GM03348 (cell line): ENCODE data around the gene MTHFD1L.
"Not testable (repeated sequence)": the region's sequence is repeated elsewhere in the genome, so short reads cannot be mapped to it uniquely, and the experiment has no call there.

Experiments used
- DNase-seq: peaks from one replicate; pipeline ENCODE4 v3.0.0; 2012; ENCODE audit warnings: low spot score

MTHFD1L gene

DNA sequence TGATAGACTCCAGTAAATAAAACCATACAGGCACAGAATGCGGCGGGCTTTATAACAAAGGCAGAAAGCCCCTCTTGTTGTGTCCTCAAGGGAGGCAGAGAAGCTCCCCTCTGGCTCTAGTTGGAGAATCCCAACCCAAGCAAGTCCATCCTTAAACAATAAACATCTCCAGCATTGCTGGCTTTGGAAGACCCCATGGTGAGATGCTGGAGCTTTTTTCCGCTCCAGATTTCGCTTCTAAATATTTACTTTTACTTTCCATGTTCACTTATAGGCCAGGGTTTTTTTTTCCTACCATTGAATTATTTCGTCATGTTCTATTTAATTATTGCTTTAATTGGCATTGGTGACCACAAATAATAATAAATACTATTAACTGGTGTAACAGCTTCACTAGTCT lies 176.2 kb downstream of the MTHFD1L start:
- DNase-seq: no peak

GRCh38 chr6:151042911-151043330 lies 177.4 kb downstream of the MTHFD1L start:
- DNase-seq: not testable (repeated sequence)

DNA sequence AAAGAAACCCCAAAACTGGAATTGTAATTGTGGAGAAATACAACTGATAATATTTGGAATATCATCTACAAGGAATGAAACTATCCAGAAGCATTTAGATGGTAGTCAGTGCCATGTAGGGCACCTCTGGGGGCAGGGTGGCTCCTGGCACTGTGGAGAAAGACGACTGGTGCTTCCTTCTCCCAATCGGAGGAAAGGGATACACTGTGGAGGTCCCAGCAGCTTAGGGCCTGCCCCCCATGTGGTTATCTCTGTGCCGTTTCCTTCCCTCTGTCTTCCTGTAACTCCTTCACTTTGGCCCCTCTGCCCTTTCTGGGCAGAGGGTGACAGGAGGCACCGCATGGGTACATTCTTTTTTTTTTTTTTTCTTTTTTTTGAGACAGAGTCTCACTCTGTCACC lies 178.4 kb downstream of the MTHFD1L start:
- DNase-seq: no peak

- no peak for DNase-seq
Observed at GRCh38 chr6:151044465-151045441, 179.3 kb downstream of the MTHFD1L start.

GRCh38 chr6:151045511-151046222 lies 180.2 kb downstream of the MTHFD1L start:
- peak; percentile 36 for DNase-seq

GRCh38 chr6:151051164-151051563 lies 185.7 kb downstream of the MTHFD1L start:
- no peak for DNase-seq

GRCh38 chr6:151052021-151052646 lies 186.6 kb downstream of the MTHFD1L start:
- DNase-seq: no peak

GRCh38 chr6:151054306-151054705 lies 188.8 kb downstream of the MTHFD1L start:
- no peak for DNase-seq

DNA sequence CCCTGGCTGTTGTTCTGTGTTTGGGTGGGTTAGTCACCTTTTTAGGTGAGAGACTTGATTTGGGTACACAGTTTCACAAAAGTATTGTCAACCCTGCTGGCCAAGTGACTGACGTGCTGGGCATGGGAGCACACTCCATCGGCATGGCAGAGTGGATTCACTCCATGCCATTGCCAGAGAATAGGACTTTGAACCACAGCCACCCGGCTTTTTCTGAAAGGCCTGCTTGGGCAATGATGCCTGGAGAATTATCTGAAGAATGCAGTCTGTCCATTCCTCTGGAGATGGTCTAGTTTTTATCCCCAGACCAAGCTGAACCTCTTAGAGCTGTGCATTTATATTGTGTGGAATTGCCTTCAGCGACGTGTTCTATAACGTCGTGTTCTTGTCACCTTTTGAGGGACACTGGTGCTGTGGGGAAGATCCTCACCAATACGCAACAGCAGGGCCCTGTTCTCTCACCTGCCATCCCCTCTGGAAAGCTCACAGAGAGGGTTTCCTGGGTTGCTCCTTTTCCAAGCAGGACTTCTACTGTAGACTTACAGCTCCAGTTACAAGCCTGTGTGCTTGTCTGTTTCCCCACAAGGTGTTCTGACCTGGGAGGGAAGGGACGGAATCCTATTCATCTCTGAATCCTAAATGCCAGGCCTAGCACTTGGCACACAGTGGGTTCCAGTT lies 190.9 kb downstream of the MTHFD1L start:
- no peak for DNase-seq

DNA sequence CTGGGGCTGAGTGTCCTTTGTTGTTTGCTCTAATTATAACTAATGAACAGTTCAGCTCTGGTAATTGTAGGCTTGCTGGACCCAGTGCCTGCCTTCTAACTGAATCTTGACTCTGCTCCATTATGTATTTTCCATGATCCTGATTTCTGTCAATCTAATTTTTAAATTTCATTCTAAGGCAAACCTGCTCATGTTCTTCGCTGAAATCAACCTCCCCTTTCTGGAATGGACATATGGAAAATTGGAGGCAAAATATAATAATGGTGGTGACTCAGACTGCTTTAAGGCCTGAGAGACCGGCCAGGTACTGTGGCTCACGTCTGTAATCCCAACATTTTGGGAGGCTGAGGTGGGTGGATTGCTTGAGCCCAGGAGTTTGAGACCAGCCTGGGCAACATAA lies 191.6 kb downstream of the MTHFD1L start:
- no peak for DNase-seq

- DNase-seq: no peak
Observed at GRCh38 chr6:151058021-151058733, 192.7 kb downstream of the MTHFD1L start.

DNA sequence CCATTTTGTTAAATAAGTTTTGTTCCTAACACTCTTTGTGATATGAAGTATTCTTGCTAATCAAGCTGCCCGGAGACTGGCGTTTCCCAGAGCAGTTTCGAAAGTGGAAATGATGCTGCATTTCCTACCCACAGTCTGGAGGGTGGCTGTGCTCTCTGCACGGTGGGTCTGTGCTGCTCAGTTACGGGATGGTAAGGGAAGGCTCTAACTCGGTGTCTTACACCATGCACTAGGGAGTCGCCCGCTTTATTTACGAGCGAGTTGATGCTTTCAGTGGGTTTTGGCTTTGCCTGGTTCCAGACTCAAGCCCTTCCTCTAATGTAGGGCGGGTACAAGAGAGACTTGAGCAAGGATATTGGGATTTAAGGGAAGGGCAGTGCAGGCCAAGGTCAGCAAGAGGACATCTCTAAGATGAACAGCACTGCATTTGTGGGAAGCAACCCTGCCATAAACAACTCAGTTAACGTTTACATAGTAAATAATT lies 194.2 kb downstream of the MTHFD1L start:
- DNase-seq: no peak

- peak; percentile 76 for DNase-seq
Observed at GRCh38 chr6:151060096-151060765, 194.7 kb downstream of the MTHFD1L start.

DNA sequence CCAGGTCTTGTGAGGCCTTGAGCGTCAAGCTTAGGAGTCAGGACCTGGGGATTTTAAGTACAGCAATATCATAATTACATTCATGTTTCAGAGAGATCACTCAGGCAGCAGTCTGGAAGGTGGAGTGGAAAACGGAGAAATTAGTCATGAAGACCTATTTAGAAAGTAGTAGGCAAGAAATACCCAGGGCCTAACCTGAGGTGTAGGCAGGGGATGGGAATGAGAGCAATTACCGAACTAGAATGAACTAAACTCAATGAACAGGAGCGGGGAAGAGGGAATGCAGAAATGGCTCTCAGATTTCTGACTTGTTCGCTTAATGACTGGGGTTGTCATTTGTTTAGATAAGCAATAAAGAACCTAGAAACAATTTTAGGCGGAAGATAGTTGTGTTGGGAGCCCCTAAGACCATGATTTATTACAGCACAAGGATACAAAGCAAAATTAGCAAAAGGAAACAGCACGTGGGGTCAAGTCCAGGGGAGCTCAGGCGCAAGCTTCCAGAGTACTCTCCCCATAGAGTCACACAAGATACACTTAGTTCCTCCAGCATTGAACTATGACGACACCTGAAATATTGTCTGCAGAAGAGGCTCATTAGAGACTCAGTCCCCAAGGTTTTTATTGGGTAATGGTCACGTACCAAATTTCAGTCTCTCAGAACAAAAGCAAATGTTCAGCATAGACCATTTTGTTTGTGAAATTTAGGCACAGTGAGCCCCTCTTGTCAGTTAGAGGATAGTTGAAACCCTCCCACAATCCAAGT lies 195.4 kb downstream of the MTHFD1L start:
- no peak for DNase-seq

DNA sequence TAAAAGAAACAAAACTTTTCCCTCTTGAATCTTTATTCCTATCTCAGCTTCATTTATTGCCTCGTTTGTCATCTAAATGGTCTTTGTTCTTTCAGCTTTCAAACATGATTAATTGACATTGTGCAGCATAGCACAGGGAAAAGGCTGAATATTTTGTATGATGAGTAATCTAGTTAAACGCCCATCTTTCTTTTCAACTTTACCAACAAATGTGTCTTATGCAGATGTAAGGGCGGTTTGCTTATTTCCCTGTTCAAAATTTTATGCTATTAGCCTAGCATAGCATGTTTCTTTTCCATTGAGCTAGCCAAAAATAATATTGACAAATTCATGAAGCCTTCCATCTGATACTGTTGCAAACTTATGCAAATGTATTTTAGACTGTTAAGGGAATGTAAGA lies 197.8 kb downstream of the MTHFD1L start:
- peak; percentile 69 for DNase-seq

DNA sequence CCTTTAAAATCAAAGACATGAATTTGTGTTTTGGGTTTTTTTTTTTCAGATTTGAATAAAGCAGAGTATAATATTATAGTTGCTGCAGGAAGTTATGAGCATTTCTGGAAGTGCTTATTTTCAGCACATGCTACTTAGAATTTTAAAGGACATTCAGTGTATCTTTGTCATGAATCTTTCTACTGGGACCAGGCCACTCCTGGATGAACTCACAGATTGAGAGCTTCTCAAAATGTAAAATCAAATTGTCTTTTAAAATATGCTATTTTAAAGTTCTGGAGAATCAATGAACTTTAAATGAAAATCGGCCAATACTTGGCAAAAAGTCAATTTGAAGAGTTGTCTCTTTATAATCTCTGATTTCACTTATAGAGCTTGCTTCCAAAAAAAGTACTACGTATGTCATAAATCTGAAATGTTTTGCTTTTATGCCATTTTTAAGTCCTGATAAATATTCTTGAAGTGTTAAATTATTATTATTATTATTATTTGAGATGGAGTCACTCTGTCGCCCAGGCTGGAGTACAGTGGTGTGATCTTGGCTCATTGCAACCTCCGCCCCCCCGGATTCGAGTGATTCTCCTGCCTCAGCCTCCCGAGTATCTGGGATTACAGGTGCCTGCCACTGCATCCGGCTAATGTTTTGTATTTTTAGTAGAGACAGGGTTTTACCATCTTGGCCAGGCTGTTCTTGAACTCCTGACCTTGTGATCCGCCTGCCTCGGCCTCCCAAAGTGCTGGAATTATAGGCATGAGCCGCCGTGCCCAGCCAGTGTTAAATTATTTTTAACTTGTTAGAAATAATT lies 198.5 kb downstream of the MTHFD1L start:
- DNase-seq: no peak

DNA sequence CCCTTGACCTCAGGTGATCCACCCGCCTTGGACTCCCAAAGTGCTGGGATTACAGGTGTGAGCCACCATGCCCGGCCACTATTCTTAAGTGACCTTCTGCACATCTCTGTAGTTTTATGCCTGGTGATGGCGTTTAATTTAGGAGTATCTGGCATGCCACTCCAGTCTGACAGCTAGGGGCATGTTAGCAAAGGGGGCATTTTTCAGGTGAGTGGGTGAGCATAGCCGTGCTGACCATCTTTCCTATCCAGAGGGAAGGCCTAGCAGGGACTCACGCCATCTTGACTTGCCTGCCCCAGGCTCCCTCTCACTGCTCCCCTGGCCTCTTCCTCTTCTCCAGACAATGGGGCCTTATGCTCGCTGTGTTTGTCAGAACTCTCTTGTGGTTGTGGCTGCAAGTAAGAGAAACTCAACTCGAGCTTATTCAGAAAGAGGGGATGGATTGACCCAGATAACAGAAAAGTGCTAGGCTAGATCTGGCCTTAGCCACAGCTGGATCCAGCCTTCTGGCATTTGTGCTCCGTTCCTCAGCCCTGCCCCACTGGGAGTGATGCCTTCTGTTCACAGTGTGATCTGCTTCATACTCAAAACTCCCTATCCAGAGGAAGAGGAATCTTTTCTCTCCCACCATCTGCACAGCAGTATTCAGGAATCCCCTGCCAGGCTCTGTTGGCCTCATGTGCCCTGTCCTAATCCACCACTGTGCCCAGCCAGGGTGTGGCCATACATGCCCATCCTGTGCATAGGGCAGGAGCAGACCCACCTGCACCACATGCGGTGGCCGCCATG lies 199.7 kb downstream of the MTHFD1L start:
- no peak for DNase-seq
